Large intestine (tissue), 3 donors: Measurements from ENCODE around the gene TYROBP. TPM values are rescaled to one million over a fixed set of nuclear protein-coding genes. Genes with fewer than 3 reads are reported as not detected.
"Not testable (repeated sequence)": the region's sequence is repeated elsewhere in the genome, so short reads cannot be mapped to it uniquely, and the experiment has no call there.

Experiments used
- DNase-seq, 2 donors: peaks; one replicate each; pipeline versions ENCODE4 v3.0.0 to v3.0.0-alpha.2; 2013
- H3K27ac ChIP-seq: one replicate; pipeline ENCODE4 v1.5.1; 2013; ENCODE audit warnings: low read length
- H3K27me3 ChIP-seq: 2 replicates; pipeline ENCODE4 v1.6.1; 2013; ENCODE audit warnings: low read length; ENCODE audit not compliant: control insufficient read depth, insufficient read depth
- H3K36me3 ChIP-seq: 2 replicates; pipeline ENCODE4 v1.6.1; 2013; ENCODE audit warnings: low read length; ENCODE audit not compliant: control insufficient read depth, insufficient read depth
- H3K4me1 ChIP-seq: one replicate; pipeline ENCODE4 v1.6.1; 2013; ENCODE audit warnings: low read length; ENCODE audit not compliant: control insufficient read depth, insufficient read depth
- H3K4me3 ChIP-seq: one replicate; pipeline ENCODE4 v1.5.1; 2013; ENCODE audit warnings: low read length
- H3K9me3 ChIP-seq: one replicate; pipeline ENCODE4 v1.6.1; 2013; ENCODE audit warnings: mild to moderate bottlenecking, low read depth, low read length, moderate library complexity; ENCODE audit not compliant: control insufficient read depth
- WGBS: methylation state at CpG from one replicate; pipeline ENCODE4 v1.1.5; 2013; ENCODE audit warnings: low lambda C conversion rate; ENCODE audit not compliant: insufficient coverage; 5-methylcytosine and 5-hydroxymethylcytosine counted together
- polyA plus RNA-seq: library from polyadenylated mRNA; unstranded; fragments of 120-200 nt; gene quantifications from one replicate; pipeline ENCODE4 v1.2.1, GENCODE V29; 2013

Gene TYROBP
- polyA plus RNA-seq, 1 donor, result 41.8 TPM

- Histone ChIP-seq H3K27me3 (peaks cover 44% of the 10 kb centered on the region), H3K27ac (no peak overlapping the region), H3K9me3 (peaks cover 3% of the 10 kb centered on the region), H3K36me3 (no peaks in the 10 kb centered on the region), H3K4me1 (peaks cover 7% of the 10 kb centered on the region), H3K4me3 (no peak overlapping the region)
- no peak for DNase-seq
- no CpG with 5 or more reads among the region's 32 CpGs for WGBS
Measured at GRCh38 chr19:35874392-35874930, 33.6 kb downstream of the TYROBP start.

GRCh38 chr19:35872180-35872579 is 35.9 kb downstream of the TYROBP start:
- no peak for DNase-seq
- H3K4me1 ChIP-seq, result peaks cover 19% of the 10 kb centered on the region
- H3K36me3 ChIP-seq, result no peaks in the 10 kb centered on the region
- H3K9me3 ChIP-seq, result peaks cover 6% of the 10 kb centered on the region
- H3K4me3 ChIP-seq, result no peak overlapping the region
- H3K27ac ChIP-seq, result no peak overlapping the region
- peaks cover 45% of the 10 kb centered on the region for H3K27me3 ChIP-seq
- no CpG with 5 or more reads among the region's 5 CpGs for WGBS

- Histone ChIP-seq H3K27me3 (peaks cover 46% of the 10 kb centered on the region), H3K27ac (no peak overlapping the region), H3K4me1 (peaks cover 19% of the 10 kb centered on the region), H3K36me3 (no peaks in the 10 kb centered on the region), H3K9me3 (peaks cover 6% of the 10 kb centered on the region), H3K4me3 (no peak overlapping the region)
- no peak for DNase-seq
- no CpG with 5 or more reads among the region's 12 CpGs for WGBS
Measured at GRCh38 chr19:35871611-35872010, 36.5 kb downstream of the TYROBP start.

GRCh38 chr19:35870798-35871197 is 37.3 kb downstream of the TYROBP start:
- no CpG with 5 or more reads among the region's 12 CpGs for WGBS
- peaks cover 19% of the 10 kb centered on the region for H3K4me1 ChIP-seq
- no peak overlapping the region for H3K27ac ChIP-seq
- no peak for DNase-seq
- H3K27me3 ChIP-seq, result peaks cover 54% of the 10 kb centered on the region
- H3K4me3 ChIP-seq, result no peak overlapping the region
- peaks cover 6% of the 10 kb centered on the region for H3K9me3 ChIP-seq
- no peaks in the 10 kb centered on the region for H3K36me3 ChIP-seq

- peak overlapping the region; percentile 7 for H3K4me3 ChIP-seq
- H3K36me3 ChIP-seq, DNase-seq, H3K9me3 ChIP-seq, H3K27ac ChIP-seq: not testable (repeated sequence)
- H3K27me3 ChIP-seq, result peaks cover 58% of the 10 kb centered on the region
- WGBS, result 2% methylated on average over 7 of the region's 26 CpGs
- peaks cover 19% of the 10 kb centered on the region for H3K4me1 ChIP-seq
Measured at GRCh38 chr19:35870124-35870736, 37.9 kb downstream of the TYROBP start.

- H3K9me3 ChIP-seq, result peaks cover 6% of the 10 kb centered on the region
- H3K36me3 ChIP-seq, result no peaks in the 10 kb centered on the region
- peak; percentile 43 to 72 for DNase-seq
- 0% methylated on average over 4 of the region's 51 CpGs for WGBS
- H3K27ac ChIP-seq, result no peak overlapping the region
- H3K4me1 ChIP-seq, result peaks cover 19% of the 10 kb centered on the region
- peaks cover 58% of the 10 kb centered on the region for H3K27me3 ChIP-seq
- H3K4me3 ChIP-seq, result peak overlapping the region; percentile 31
Measured at GRCh38 chr19:35869327-35870123, 38.6 kb downstream of the TYROBP start.

- Histone ChIP-seq H3K27me3 (peaks cover 58% of the 10 kb centered on the region), H3K27ac (no peak overlapping the region), H3K36me3 (no peaks in the 10 kb centered on the region), H3K4me1 (peaks cover 19% of the 10 kb centered on the region), H3K9me3 (peaks cover 6% of the 10 kb centered on the region), H3K4me3 (peak overlapping the region; percentile 31)
- WGBS, result no CpG with 5 or more reads among the region's 15 CpGs
- DNase-seq, result no peak
Measured at GRCh38 chr19:35868823-35869326, 39.2 kb downstream of the TYROBP start.

- Histone ChIP-seq H3K4me1 (peaks cover 19% of the 10 kb centered on the region), H3K4me3 (peak within 1 kb of the TSS; percentile 31), H3K27ac (no peak within 1 kb of the TSS), H3K9me3 (peaks cover 6% of the 10 kb centered on the region), H3K27me3 (peaks cover 58% of the 10 kb centered on the region), H3K36me3 (no peaks in the 10 kb centered on the region)
- no CpG with 5 or more reads among the region's 60 CpGs for WGBS
- peak; percentile 19 to 63 for DNase-seq
Measured at GRCh38 chr19:35868172-35868822, 39.8 kb downstream of the TYROBP start, which contains the start of gene APLP1. Gene APLP1 (plus strand): TSS chr19:35868574. CDS start chr19:35868637, 63 bp downstream.

GRCh38 chr19:35863018-35863417 is 45.1 kb downstream of the TYROBP start:
- Histone ChIP-seq H3K4me3 (no peak overlapping the region), H3K9me3 (peaks cover 2% of the 10 kb centered on the region), H3K27me3 (peaks cover 75% of the 10 kb centered on the region), H3K36me3 (no peaks in the 10 kb centered on the region), H3K27ac (no peak overlapping the region), H3K4me1 (peaks cover 1% of the 10 kb centered on the region)
- DNase-seq, result no peak
- WGBS, result 100% methylated on average over 1 of the region's 5 CpGs

GRCh38 chr19:35862528-35862927 is 45.6 kb downstream of the TYROBP start:
- H3K4me1 ChIP-seq, result no peaks in the 10 kb centered on the region
- DNase-seq, result no peak
- H3K27me3 ChIP-seq, result peaks cover 75% of the 10 kb centered on the region
- WGBS, result 67% methylated on average over 1 of the region's 14 CpGs
- H3K36me3 ChIP-seq, result no peaks in the 10 kb centered on the region
- H3K9me3 ChIP-seq, result peaks cover 2% of the 10 kb centered on the region
- no peak overlapping the region for H3K4me3 ChIP-seq
- H3K27ac ChIP-seq, result no peak overlapping the region
